ENCODE data around the gene GREB1.

The GREB1 gene

GRCh38 chr2:11539317-11540147 is 5.7 kb downstream of the GREB1 start:
- DNase-seq = no peak

- no peak for DNase-seq
These were observed 6.5 kb downstream of the GREB1 start for GRCh38 chr2:11540148-11540995.

GRCh38 chr2:11540996-11541692 is 7.3 kb downstream of the GREB1 start:
- no peak for DNase-seq

GRCh38 chr2:11541693-11542274 is 7.9 kb downstream of the GREB1 start:
- DNase-seq = no peak

GRCh38 chr2:11542275-11542819 is 8.5 kb downstream of the GREB1 start:
- no peak for DNase-seq

- no peak for DNase-seq
These were observed 9.7 kb downstream of the GREB1 start for GRCh38 chr2:11543337-11544216.

- no peak for DNase-seq
These were observed 12.2 kb downstream of the GREB1 start for GRCh38 chr2:11546072-11546471.

GRCh38 chr2:11547912-11548497 is 14.2 kb downstream of the GREB1 start:
- no peak for DNase-seq

- DNase-seq = no peak
These were observed 16.5 kb downstream of the GREB1 start for GRCh38 chr2:11550302-11550701.

GRCh38 chr2:11550901-11551568 is 17.2 kb downstream of the GREB1 start:
- DNase-seq = no peak

- no peak for DNase-seq
These were observed 17.9 kb downstream of the GREB1 start for GRCh38 chr2:11551569-11552259.

GRCh38 chr2:11552260-11552638 is 18.4 kb downstream of the GREB1 start:
- no peak for DNase-seq

- DNase-seq = no peak
These were observed 20.0 kb downstream of the GREB1 start for GRCh38 chr2:11553661-11554398.

GRCh38 chr2:11554399-11554716 is 20.5 kb downstream of the GREB1 start:
- no peak for DNase-seq

GRCh38 chr2:11556101-11556806 is 22.4 kb downstream of the GREB1 start:
- no peak for DNase-seq

GRCh38 chr2:11558214-11558886 is 24.5 kb downstream of the GREB1 start:
- no peak for DNase-seq

- no peak for DNase-seq
These were observed 25.4 kb downstream of the GREB1 start for GRCh38 chr2:11559066-11559785.

GRCh38 chr2:11559786-11560155 is 25.9 kb downstream of the GREB1 start:
- DNase-seq = no peak
